Prostate gland (tissue), 2 donors: ENCODE measurements around the gene PLRG1. TPM values are rescaled to one million over a fixed set of nuclear protein-coding genes. Genes with fewer than 3 reads are reported as not detected.

Experiments used
- DNase-seq: peaks from one replicate; pipeline ENCODE4 v3.0.0-alpha.2; 2019; ENCODE audit warnings: low spot score
- H3K27ac ChIP-seq, 2 donors: fragments of 200-600 bp; sonication (generic); 2 replicates each; pipeline ENCODE4 v1.5.1; 2017 to 2019
- H3K27me3 ChIP-seq: fragments of 200-600 bp; sonication (generic); replicated peaks from 2 replicates; pipeline ENCODE4 v1.5.1; 2019; ENCODE audit not compliant: insufficient read depth
- H3K36me3 ChIP-seq, 2 donors: fragments of 200-600 bp; sonication (generic); 1 replicate in 1 of 2; 2 replicates in 1 of 2; pipeline versions ENCODE4 v1.5.1 to v1.8.1; 2017 to 2019
- H3K4me1 ChIP-seq: fragments of 200-600 bp; sonication (generic); replicated peaks from 2 replicates; pipeline ENCODE4 v1.5.1; 2019
- H3K4me3 ChIP-seq, 2 donors: fragments of 200-600 bp; sonication (generic); 2 replicates each; pipeline ENCODE4 v1.5.1; 2017 to 2019
- H3K9me3 ChIP-seq: fragments of 200-600 bp; sonication (generic); 2 replicates; pipeline ENCODE4 v1.5.1; 2017
- CTCF ChIP-seq, 4 experiments: fragments of 200-600 bp in 2 of 4; fragments of 450-650 bp in 2 of 4; sonication (generic) in 2 of 4; IDR thresholded peaks; 1 replicate in 3 of 4; 2 replicates in 1 of 4; pipeline ENCODE4 v1.5.1; 2016 to 2019; ENCODE audit warnings: antibody characterized with exemption in 4 of 4, mild to moderate bottlenecking in 2 of 4, moderate library complexity in 2 of 4
- POLR2A ChIP-seq: fragments of 450-650 bp; IDR thresholded peaks from one replicate; pipeline ENCODE4 v1.6.1; 2016; ENCODE audit warnings: antibody characterized with exemption, mild to moderate bottlenecking
- POLR2AphosphoS5 ChIP-seq: sonication (generic); formaldehyde crosslinking; IDR thresholded peaks from one replicate; pipeline ENCODE4 v1.6.1; 2017; ENCODE audit warnings: antibody characterized with exemption
- WGBS: methylation state at CpG from one replicate; pipeline ENCODE4 v1.1.5; 2018; 5-methylcytosine and 5-hydroxymethylcytosine counted together
- intact Hi-C: fragments of 100-400 bp; cut with DNase I; formaldehyde crosslinking; loops from one replicate; pipeline ENCODE4 v1.14.2; 2022
- total RNA-seq, 2 donors: library from RNA; depleted of rRNA; stranded (reverse); fragments of >200 nt; gene quantifications; one replicate each; pipeline ENCODE4 v1.1.0, GENCODE V29; 2016

The PLRG1 gene
- total RNA-seq, 2 donors from 2014 or later: 28.2 to 48.3 TPM

GRCh38 chr4:154593868-154594267 is 43.7 kb upstream of the PLRG1 start:
- H3K4me3 ChIP-seq: no peak overlapping the region
- no peaks in the 10 kb centered on the region for H3K9me3 ChIP-seq
- H3K4me1 ChIP-seq: no peaks in the 10 kb centered on the region
- no peaks in the 10 kb centered on the region for H3K27me3 ChIP-seq
- DNase-seq: no peak
- intact Hi-C loops: no loop called here
- H3K36me3 ChIP-seq: no peaks in the 10 kb centered on the region
- 75% methylated on average over 2 of the region's 2 CpGs for WGBS
- H3K27ac ChIP-seq: no peak overlapping the region
- no peak for TF ChIP-seq POLR2A

- no peak for TF ChIP-seq POLR2A
- TF ChIP-seq POLR2AphosphoS5: no peak
- no peak for TF ChIP-seq CTCF (IDR thresholded peaks at IDR 0.05)
- 80% methylated on average over 3 of the region's 3 CpGs for WGBS
- Histone ChIP-seq H3K9me3 (no peaks in the 10 kb centered on the region), H3K4me1 (no peaks in the 10 kb centered on the region), H3K4me3 (no peak overlapping the region), H3K36me3 (no peaks in the 10 kb centered on the region), H3K27me3 (no peaks in the 10 kb centered on the region), H3K27ac (no peak overlapping the region)
- no peak for DNase-seq
- intact Hi-C loops: no loop called here
Measured at GRCh38 chr4:154591890-154592289, 41.7 kb upstream of the PLRG1 start.

GRCh38 chr4:154590329-154591006 is 40.3 kb upstream of the PLRG1 start, which contains the start of gene FGA:
Gene FGA, minus strand, starts transcription at chr4:154590742. Its CDS starts 55 bp downstream, at chr4:154590687.
- H3K4me3 ChIP-seq: no peak within 1 kb of the TSS
- H3K4me1 ChIP-seq: no peaks in the 10 kb centered on the region
- WGBS: 59% methylated on average over 3 of the region's 3 CpGs
- TF ChIP-seq CTCF (IDR thresholded peaks at IDR 0.05) (no peak), POLR2AphosphoS5 (no peak), POLR2A (no peak)
- H3K9me3 ChIP-seq: no peaks in the 10 kb centered on the region
- no peak for DNase-seq
- H3K27ac ChIP-seq: no peak within 1 kb of the TSS
- no peaks in the 10 kb centered on the region for H3K36me3 ChIP-seq
- intact Hi-C loops: no loop called here
- H3K27me3 ChIP-seq: no peaks in the 10 kb centered on the region

GRCh38 chr4:154589296-154590197 is 39.3 kb upstream of the PLRG1 start:
- WGBS: 67% methylated on average over 7 of the region's 7 CpGs
- intact Hi-C loops: no loop called here
- Histone ChIP-seq H3K4me3 (no peak overlapping the region), H3K27me3 (no peaks in the 10 kb centered on the region), H3K36me3 (no peaks in the 10 kb centered on the region), H3K4me1 (no peaks in the 10 kb centered on the region), H3K9me3 (no peaks in the 10 kb centered on the region), H3K27ac (no peak overlapping the region)
- no peak for TF ChIP-seq POLR2AphosphoS5
- TF ChIP-seq CTCF (IDR thresholded peaks at IDR 0.05): no peak
- TF ChIP-seq POLR2A: no peak
- no peak for DNase-seq

GRCh38 chr4:154588198-154588597 is 38.0 kb upstream of the PLRG1 start:
- no peak for DNase-seq
- Histone ChIP-seq H3K4me1 (no peaks in the 10 kb centered on the region), H3K27ac (no peak overlapping the region), H3K27me3 (no peaks in the 10 kb centered on the region), H3K36me3 (no peaks in the 10 kb centered on the region), H3K4me3 (no peak overlapping the region), H3K9me3 (no peaks in the 10 kb centered on the region)
- 93% methylated on average over 2 of the region's 2 CpGs for WGBS
- no peak for TF ChIP-seq POLR2A
- no peak for TF ChIP-seq POLR2AphosphoS5
- TF ChIP-seq CTCF (IDR thresholded peaks at IDR 0.05): no peak
- intact Hi-C loops: no loop called here
